ENCODE results near the gene HINFP.
"Not testable (repeated sequence)": the region's sequence is repeated elsewhere in the genome, so short reads cannot be mapped to it uniquely, and the experiment has no call there.

The HINFP gene

GRCh38 chr11:119158467-119158866 is 37.1 kb downstream of the HINFP start:
- DNase-seq = no peak

GRCh38 chr11:119160151-119160550 is 38.8 kb downstream of the HINFP start:
- DNase-seq = no peak

- DNase-seq = no peak
These were observed 40.5 kb downstream of the HINFP start for GRCh38 chr11:119161871-119162270.

GRCh38 chr11:119166368-119167076 is 45.1 kb downstream of the HINFP start:
- DNase-seq = no peak

GRCh38 chr11:119167077-119167458 is 45.7 kb downstream of the HINFP start:
- DNase-seq = not testable (repeated sequence)

GRCh38 chr11:119167933-119168332 is 46.6 kb downstream of the HINFP start:
- DNase-seq = no peak

- peak; percentile 11 for DNase-seq
These were observed 47.3 kb downstream of the HINFP start, which contains the start of gene NLRX1 for GRCh38 chr11:119168471-119169281. Gene NLRX1, plus strand, starts transcription at chr11:119168725. Its CDS starts 2,679 bp downstream, at chr11:119171404.

- DNase-seq = no peak
These were observed 47.9 kb downstream of the HINFP start for GRCh38 chr11:119169282-119169719.

- DNase-seq = no peak
These were observed 51.1 kb downstream of the HINFP start for GRCh38 chr11:119172513-119172912.

GRCh38 chr11:119173453-119173852 is 52.1 kb downstream of the HINFP start:
- DNase-seq = no peak

- DNase-seq = no peak
These were observed 54.2 kb downstream of the HINFP start for GRCh38 chr11:119175493-119176077.

GRCh38 chr11:119178166-119178680 is 56.8 kb downstream of the HINFP start:
- DNase-seq = no peak

GRCh38 chr11:119179342-119179741 is 58.0 kb downstream of the HINFP start:
- no peak for DNase-seq

GRCh38 chr11:119179983-119180382 is 58.6 kb downstream of the HINFP start:
- DNase-seq = peak; percentile 55

- no peak for DNase-seq
These were observed 59.6 kb downstream of the HINFP start for GRCh38 chr11:119180729-119181676.

GRCh38 chr11:119181677-119182412 is 60.5 kb downstream of the HINFP start:
- no peak for DNase-seq

GRCh38 chr11:119184399-119184798 is 63.0 kb downstream of the HINFP start:
- not testable (repeated sequence) for DNase-seq

All from NCI-H748 treated with DMSO at 0.1 percent for 48 hours (cell line).